ENCODE data around the gene PHGDH. TPM values are rescaled to one million over a fixed set of nuclear protein-coding genes. Genes with fewer than 3 reads are reported as not detected.

Gene PHGDH
- total and polyA plus RNA-seq, 2 donors = 13.4 to 65.7 TPM

DNA sequence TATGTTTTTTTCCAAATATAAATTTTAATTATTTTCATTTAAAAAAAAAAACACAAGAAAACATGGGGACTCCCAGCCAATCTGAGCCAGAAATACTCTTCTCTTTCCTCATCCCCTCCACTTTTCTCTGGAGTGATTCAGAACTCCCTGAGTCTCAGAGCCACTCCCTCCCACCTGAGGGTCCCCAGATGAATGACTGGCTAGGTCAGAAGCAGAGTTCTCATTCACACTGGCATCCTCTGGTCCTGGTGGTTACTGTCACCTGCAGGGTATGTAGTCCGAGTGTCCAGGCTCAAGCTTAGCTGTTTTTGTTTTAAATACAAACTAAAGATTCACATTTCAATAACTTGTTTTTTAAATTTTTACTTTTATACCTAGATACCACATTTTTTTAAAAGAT lies 50.7 kb downstream of the PHGDH start:
- no peak for DNase-seq (ENCODE audit: low read depth in 6 of 9, low spot score in 9 of 9)
- Histone ChIP-seq H3K27ac (ENCODE audit: low read depth in 1 of 2, low read length in 1 of 2) (no peak overlapping the region), H3K9me3 (ENCODE audit: control insufficient read depth in 2 of 2, insufficient read depth in 1 of 2, low read length in 1 of 2) (no peaks in the 10 kb centered on the region), H3K4me3 (ENCODE audit: low read length in 2 of 2) (no peak overlapping the region), H3K36me3 (ENCODE audit: control insufficient read depth in 2 of 2, insufficient read depth in 2 of 2, low read length in 1 of 2) (no peaks in the 10 kb centered on the region), H3K27me3 (ENCODE audit: control insufficient read depth in 2 of 2, insufficient read depth in 1 of 2, low read length in 1 of 2) (no peaks in the 10 kb centered on the region), H3K4me1 (ENCODE audit: control insufficient read depth in 2 of 2, insufficient read depth in 2 of 2, low read length in 2 of 2) (no peaks in the 10 kb centered on the region)
- 97% methylated on average over 1 of the region's 1 CpG for WGBS

DNA sequence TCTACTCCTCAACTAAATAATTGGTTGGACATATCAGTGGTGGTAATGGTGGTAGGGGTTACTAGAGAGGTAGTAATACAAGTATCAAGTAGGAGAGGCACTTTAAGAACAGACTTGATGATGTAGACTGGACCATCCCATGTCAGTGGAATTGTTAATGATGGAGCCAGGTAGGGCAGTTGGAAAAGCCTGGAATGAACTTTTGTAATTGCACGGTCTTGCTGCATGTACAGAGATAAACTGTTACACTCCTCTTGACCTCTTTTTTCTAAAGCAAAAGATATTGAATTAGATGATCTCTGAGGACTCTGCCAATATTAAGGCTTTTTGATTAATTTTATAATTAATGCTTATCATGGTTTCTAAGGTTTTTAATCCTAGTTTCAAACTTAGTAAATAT lies 51.2 kb downstream of the PHGDH start:
- H3K27me3 ChIP-seq (ENCODE audit: control insufficient read depth in 2 of 2, insufficient read depth in 1 of 2, low read length in 1 of 2) = no peaks in the 10 kb centered on the region
- no peaks in the 10 kb centered on the region for H3K4me1 ChIP-seq (ENCODE audit: control insufficient read depth in 2 of 2, insufficient read depth in 2 of 2, low read length in 2 of 2)
- 98% methylated on average over 1 of the region's 1 CpG for WGBS
- H3K9me3 ChIP-seq (ENCODE audit: control insufficient read depth in 2 of 2, insufficient read depth in 1 of 2, low read length in 1 of 2) = no peaks in the 10 kb centered on the region
- no peak overlapping the region for H3K27ac ChIP-seq (ENCODE audit: low read depth in 1 of 2, low read length in 1 of 2)
- no peak for DNase-seq (ENCODE audit: low read depth in 6 of 9, low spot score in 9 of 9)
- no peak overlapping the region for H3K4me3 ChIP-seq (ENCODE audit: low read length in 2 of 2)
- no peaks in the 10 kb centered on the region for H3K36me3 ChIP-seq (ENCODE audit: control insufficient read depth in 2 of 2, insufficient read depth in 2 of 2, low read length in 1 of 2)

DNA sequence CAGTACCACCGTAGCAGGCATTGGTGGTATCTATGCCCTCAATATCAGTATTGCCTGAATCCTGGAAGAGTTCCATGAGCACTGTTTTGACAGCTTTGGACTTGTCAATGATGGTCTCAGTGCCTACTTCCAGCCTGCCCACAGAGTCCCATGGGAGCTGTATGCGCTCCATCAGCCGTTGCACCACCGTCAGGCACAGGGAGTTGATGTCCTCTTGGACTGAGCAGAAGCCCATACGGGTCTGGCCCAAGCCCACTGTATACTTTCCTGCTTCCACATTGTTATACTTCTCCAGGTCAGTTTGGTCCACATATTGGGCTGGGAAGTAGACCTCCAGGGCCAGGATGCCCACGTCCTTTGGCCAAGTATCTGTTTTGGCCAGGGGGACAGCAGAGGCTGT lies 52.5 kb downstream of the PHGDH start:
- Histone ChIP-seq H3K4me1 (ENCODE audit: control insufficient read depth in 2 of 2, insufficient read depth in 2 of 2, low read length in 2 of 2) (no peaks in the 10 kb centered on the region), H3K9me3 (ENCODE audit: control insufficient read depth in 2 of 2, insufficient read depth in 1 of 2, low read length in 1 of 2) (no peaks in the 10 kb centered on the region), H3K36me3 (ENCODE audit: control insufficient read depth in 2 of 2, insufficient read depth in 2 of 2, low read length in 1 of 2) (no peaks in the 10 kb centered on the region), H3K4me3 (ENCODE audit: low read length in 2 of 2) (no peak overlapping the region), H3K27ac (ENCODE audit: low read depth in 1 of 2, low read length in 1 of 2) (no peak overlapping the region), H3K27me3 (ENCODE audit: control insufficient read depth in 2 of 2, insufficient read depth in 1 of 2, low read length in 1 of 2) (no peaks in the 10 kb centered on the region)
- DNase-seq (ENCODE audit: low read depth in 6 of 9, low spot score in 9 of 9) = no peak
- 97% methylated on average over 6 of the region's 6 CpGs for WGBS

DNA sequence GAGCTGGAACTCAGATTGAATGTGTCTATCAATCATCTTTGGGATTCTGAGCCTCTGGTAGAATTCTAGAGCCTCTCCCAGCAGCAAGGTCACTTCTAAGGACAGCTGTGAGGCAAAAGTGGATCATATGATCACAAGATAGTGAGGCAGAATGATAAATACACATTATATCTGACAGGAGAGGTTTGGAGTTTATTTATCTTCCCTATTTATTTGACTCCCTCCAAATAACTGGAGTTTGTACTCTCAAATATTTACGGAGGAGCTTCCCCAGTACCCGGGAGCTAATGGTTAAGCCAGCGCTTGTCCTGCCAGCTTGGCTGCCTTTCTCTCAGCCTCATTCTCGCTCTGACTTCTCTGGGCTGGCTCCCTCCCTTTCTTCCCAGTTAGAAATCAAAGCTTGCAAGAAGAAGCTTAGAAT lies 54.6 kb downstream of the PHGDH start:
- Histone ChIP-seq H3K9me3 (ENCODE audit: control insufficient read depth in 2 of 2, insufficient read depth in 1 of 2, low read length in 1 of 2) (no peaks in the 10 kb centered on the region), H3K27me3 (ENCODE audit: control insufficient read depth in 2 of 2, insufficient read depth in 1 of 2, low read length in 1 of 2) (no peaks in the 10 kb centered on the region), H3K36me3 (ENCODE audit: control insufficient read depth in 2 of 2, insufficient read depth in 2 of 2, low read length in 1 of 2) (no peaks in the 10 kb centered on the region), H3K4me3 (ENCODE audit: low read length in 2 of 2) (no peak overlapping the region), H3K27ac (ENCODE audit: low read depth in 1 of 2, low read length in 1 of 2) (no peak overlapping the region), H3K4me1 (ENCODE audit: control insufficient read depth in 2 of 2, insufficient read depth in 2 of 2, low read length in 2 of 2) (no peaks in the 10 kb centered on the region)
- WGBS = 97% methylated on average over 4 of the region's 4 CpGs
- no peak for DNase-seq (ENCODE audit: low read depth in 6 of 9, low spot score in 9 of 9)

DNA sequence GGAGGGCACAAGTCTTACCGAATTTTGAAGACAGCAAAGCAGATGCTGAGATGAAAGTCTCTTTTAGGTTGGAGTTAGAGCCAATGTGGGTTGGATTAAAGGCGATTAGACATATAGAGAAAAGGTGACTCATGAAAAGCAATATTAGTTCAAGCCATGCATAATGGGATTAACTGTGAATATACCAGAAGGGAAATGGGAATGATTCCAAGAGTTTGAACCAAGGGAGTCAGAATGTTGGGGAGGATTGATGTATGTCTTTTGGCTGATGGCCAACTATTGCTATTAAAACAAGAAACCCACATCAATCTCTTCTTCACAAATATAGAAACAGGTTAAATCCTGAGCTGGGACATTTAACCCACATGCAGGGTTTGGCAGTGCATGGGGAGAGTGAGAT lies 55.8 kb downstream of the PHGDH start:
- H3K36me3 ChIP-seq (ENCODE audit: control insufficient read depth in 2 of 2, insufficient read depth in 2 of 2, low read length in 1 of 2) = no peaks in the 10 kb centered on the region
- H3K4me1 ChIP-seq (ENCODE audit: control insufficient read depth in 2 of 2, insufficient read depth in 2 of 2, low read length in 2 of 2) = no peaks in the 10 kb centered on the region
- WGBS = 91% methylated on average over 2 of the region's 2 CpGs
- no peak overlapping the region for H3K4me3 ChIP-seq (ENCODE audit: low read length in 2 of 2)
- H3K27me3 ChIP-seq (ENCODE audit: control insufficient read depth in 2 of 2, insufficient read depth in 1 of 2, low read length in 1 of 2) = no peaks in the 10 kb centered on the region
- no peaks in the 10 kb centered on the region for H3K9me3 ChIP-seq (ENCODE audit: control insufficient read depth in 2 of 2, insufficient read depth in 1 of 2, low read length in 1 of 2)
- H3K27ac ChIP-seq (ENCODE audit: low read depth in 1 of 2, low read length in 1 of 2) = no peak overlapping the region
- DNase-seq (ENCODE audit: low read depth in 6 of 9, low spot score in 9 of 9) = no peak

DNA sequence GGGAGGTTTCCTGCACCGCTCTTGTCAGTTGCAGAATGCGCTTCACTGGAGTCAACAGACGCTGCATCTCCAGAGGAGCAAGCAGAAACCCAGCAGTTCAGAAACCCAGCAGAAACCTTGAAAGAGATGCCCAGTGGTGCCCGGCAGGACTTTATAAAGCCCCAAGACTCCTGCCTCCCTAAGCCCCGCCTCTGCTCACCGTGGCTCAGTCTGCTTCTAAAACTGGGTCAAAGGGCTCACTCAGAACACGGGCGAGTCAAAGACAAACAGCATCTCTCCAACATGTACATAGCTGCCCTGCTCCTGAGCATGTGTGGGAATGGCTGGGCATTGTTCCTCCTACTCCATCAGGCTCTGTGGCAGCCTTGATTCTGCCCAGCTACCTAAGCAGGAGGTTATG lies 57.0 kb downstream of the PHGDH start, which contains the start of gene HMGCS2:
TSS of gene HMGCS2 (minus strand) at position 128 of the 400 bp plus-strand sequence. CDS start at position 67, 61 bp downstream.
- H3K27me3 ChIP-seq (ENCODE audit: control insufficient read depth in 2 of 2, insufficient read depth in 1 of 2, low read length in 1 of 2) = no peaks in the 10 kb centered on the region
- no peaks in the 10 kb centered on the region for H3K4me1 ChIP-seq (ENCODE audit: control insufficient read depth in 2 of 2, insufficient read depth in 2 of 2, low read length in 2 of 2)
- H3K4me3 ChIP-seq (ENCODE audit: low read length in 2 of 2) = no peak within 1 kb of the TSS
- no peaks in the 10 kb centered on the region for H3K36me3 ChIP-seq (ENCODE audit: control insufficient read depth in 2 of 2, insufficient read depth in 2 of 2, low read length in 1 of 2)
- DNase-seq (ENCODE audit: low read depth in 6 of 9, low spot score in 9 of 9) = no peak
- WGBS = 90% methylated on average over 8 of the region's 8 CpGs
- no peaks in the 10 kb centered on the region for H3K9me3 ChIP-seq (ENCODE audit: control insufficient read depth in 2 of 2, insufficient read depth in 1 of 2, low read length in 1 of 2)
- no peak within 1 kb of the TSS for H3K27ac ChIP-seq (ENCODE audit: low read depth in 1 of 2, low read length in 1 of 2)

DNA sequence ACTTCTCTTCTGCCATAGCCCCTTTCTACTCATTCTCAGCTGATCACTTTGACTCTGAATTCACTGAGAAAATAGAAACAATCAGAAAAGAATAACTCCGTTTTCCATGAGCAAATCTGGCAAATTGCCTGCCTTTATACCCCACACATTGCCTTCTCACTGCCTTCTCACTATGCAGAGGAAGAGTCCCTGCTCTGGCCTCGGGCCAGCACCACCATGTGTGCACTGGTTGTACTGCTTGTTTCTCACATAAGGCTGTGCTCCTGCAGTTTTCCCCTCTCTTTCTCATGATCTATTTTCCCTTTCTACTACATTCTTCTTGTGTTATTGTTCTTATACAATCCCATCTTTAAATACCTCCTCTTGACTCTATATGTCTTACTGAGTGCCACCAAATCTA lies 59.3 kb downstream of the PHGDH start:
- Histone ChIP-seq H3K27me3 (ENCODE audit: control insufficient read depth in 2 of 2, insufficient read depth in 1 of 2, low read length in 1 of 2) (no peaks in the 10 kb centered on the region), H3K4me3 (ENCODE audit: low read length in 2 of 2) (no peak overlapping the region), H3K27ac (ENCODE audit: low read depth in 1 of 2, low read length in 1 of 2) (no peak overlapping the region), H3K9me3 (ENCODE audit: control insufficient read depth in 2 of 2, insufficient read depth in 1 of 2, low read length in 1 of 2) (no peaks in the 10 kb centered on the region), H3K4me1 (ENCODE audit: control insufficient read depth in 2 of 2, insufficient read depth in 2 of 2, low read length in 2 of 2) (no peaks in the 10 kb centered on the region), H3K36me3 (ENCODE audit: control insufficient read depth in 2 of 2, insufficient read depth in 2 of 2, low read length in 1 of 2) (no peaks in the 10 kb centered on the region)
- no peak for DNase-seq (ENCODE audit: low read depth in 6 of 9, low spot score in 9 of 9)
- WGBS = 68% methylated on average over 2 of the region's 2 CpGs

DNA sequence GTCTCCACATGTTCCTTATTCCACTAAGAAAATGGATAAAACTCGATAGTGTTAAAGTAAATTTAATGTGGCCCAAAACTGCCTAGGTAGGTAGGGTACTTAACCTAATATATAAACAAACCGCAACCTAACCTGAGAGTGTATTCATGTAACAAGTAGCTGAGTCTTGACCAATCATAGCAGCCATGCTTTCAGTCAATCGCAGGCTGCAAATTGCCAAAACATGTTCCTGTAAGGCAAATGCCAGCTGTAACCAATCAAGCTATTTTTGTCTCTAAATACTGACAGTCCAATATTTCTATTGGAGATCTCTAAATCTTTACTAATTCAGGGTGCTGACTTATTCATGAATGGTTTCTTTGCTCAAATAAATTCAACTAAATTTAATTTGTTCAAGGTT lies 60.0 kb downstream of the PHGDH start:
- Histone ChIP-seq H3K4me1 (ENCODE audit: control insufficient read depth in 2 of 2, insufficient read depth in 2 of 2, low read length in 2 of 2) (no peaks in the 10 kb centered on the region), H3K27ac (ENCODE audit: low read depth in 1 of 2, low read length in 1 of 2) (no peak overlapping the region)

DNA sequence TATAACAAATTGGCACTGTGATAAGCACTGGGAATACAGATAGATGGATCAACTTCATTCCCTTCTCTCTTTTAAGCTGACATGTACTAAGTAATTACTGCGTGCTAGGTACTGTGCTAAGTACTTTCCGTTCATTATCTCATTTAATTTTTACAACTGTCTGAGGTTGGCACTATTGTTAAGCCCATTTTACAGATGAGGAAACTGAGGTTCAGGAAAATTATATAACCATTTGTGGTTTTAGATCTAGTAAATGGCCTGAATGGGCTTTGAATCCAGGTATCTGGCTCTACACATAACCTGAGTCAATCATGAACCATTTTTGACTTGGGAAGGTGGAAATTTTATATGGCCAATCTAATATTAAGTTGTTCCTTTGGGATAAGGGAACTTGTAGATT lies 60.6 kb downstream of the PHGDH start:
- WGBS = over 99% methylated on average over 2 of the region's 2 CpGs
- Histone ChIP-seq H3K4me3 (ENCODE audit: low read length in 2 of 2) (no peak overlapping the region), H3K4me1 (ENCODE audit: control insufficient read depth in 2 of 2, insufficient read depth in 2 of 2, low read length in 2 of 2) (no peaks in the 10 kb centered on the region), H3K36me3 (ENCODE audit: control insufficient read depth in 2 of 2, insufficient read depth in 2 of 2, low read length in 1 of 2) (no peaks in the 10 kb centered on the region), H3K27ac (ENCODE audit: low read depth in 1 of 2, low read length in 1 of 2) (no peak overlapping the region), H3K27me3 (ENCODE audit: control insufficient read depth in 2 of 2, insufficient read depth in 1 of 2, low read length in 1 of 2) (no peaks in the 10 kb centered on the region), H3K9me3 (ENCODE audit: control insufficient read depth in 2 of 2, insufficient read depth in 1 of 2, low read length in 1 of 2) (no peaks in the 10 kb centered on the region)
- DNase-seq (ENCODE audit: low read depth in 6 of 9, low spot score in 9 of 9) = no peak

More for the DNA sequence above, 60.0 kb downstream of the PHGDH start:
- H3K36me3 ChIP-seq (ENCODE audit: control insufficient read depth in 2 of 2, insufficient read depth in 2 of 2, low read length in 1 of 2) = no peaks in the 10 kb centered on the region
- no peaks in the 10 kb centered on the region for H3K9me3 ChIP-seq (ENCODE audit: control insufficient read depth in 2 of 2, insufficient read depth in 1 of 2, low read length in 1 of 2)
- no peak for DNase-seq (ENCODE audit: low read depth in 6 of 9, low spot score in 9 of 9)
- WGBS = 97% methylated on average over 3 of the region's 3 CpGs
- no peaks in the 10 kb centered on the region for H3K27me3 ChIP-seq (ENCODE audit: control insufficient read depth in 2 of 2, insufficient read depth in 1 of 2, low read length in 1 of 2)
- H3K4me3 ChIP-seq (ENCODE audit: low read length in 2 of 2) = no peak overlapping the region

DNA sequence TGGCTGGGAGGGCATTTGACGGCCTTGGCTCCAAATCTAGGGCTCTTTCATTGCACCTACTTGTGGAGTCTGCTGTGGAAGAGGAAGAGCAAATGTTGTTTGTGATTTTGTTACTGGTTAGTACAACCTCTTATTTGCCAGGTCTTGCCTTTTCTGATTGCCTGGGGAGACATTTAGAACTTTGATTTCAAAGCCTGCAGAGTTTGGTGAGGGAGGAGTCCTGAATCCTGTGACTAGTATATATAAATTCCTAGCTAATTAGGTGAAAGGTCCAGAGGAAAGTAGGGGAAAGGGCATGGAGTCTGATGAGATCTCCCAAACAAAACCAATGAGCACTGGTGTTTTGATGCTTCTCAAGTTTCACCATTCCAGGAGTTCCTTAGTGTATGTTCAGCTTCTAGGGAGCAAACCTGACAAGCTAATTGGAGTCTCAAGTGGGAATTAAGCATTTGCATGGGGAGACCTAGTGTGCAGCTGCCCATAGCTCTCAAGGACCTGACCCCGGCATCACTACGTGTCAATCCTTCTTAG lies 62.0 kb downstream of the PHGDH start:
- 98% methylated on average over 3 of the region's 3 CpGs for WGBS
- Histone ChIP-seq H3K4me1 (ENCODE audit: control insufficient read depth in 2 of 2, insufficient read depth in 2 of 2, low read length in 2 of 2) (no peaks in the 10 kb centered on the region), H3K4me3 (ENCODE audit: low read length in 2 of 2) (no peak overlapping the region), H3K27me3 (ENCODE audit: control insufficient read depth in 2 of 2, insufficient read depth in 1 of 2, low read length in 1 of 2) (no peaks in the 10 kb centered on the region), H3K27ac (ENCODE audit: low read depth in 1 of 2, low read length in 1 of 2) (no peak overlapping the region), H3K9me3 (ENCODE audit: control insufficient read depth in 2 of 2, insufficient read depth in 1 of 2, low read length in 1 of 2) (no peaks in the 10 kb centered on the region), H3K36me3 (ENCODE audit: control insufficient read depth in 2 of 2, insufficient read depth in 2 of 2, low read length in 1 of 2) (no peaks in the 10 kb centered on the region)
- no peak for DNase-seq (ENCODE audit: low read depth in 6 of 9, low spot score in 9 of 9)
